Ascending aorta (tissue), 2 donors: Measurements from ENCODE around the gene EBF3. TPM values are rescaled to one million over a fixed set of nuclear protein-coding genes. Genes with fewer than 3 reads are reported as not detected.

ENCODE experiments used
- DNase-seq, 2 donors: peaks; one replicate each; pipeline ENCODE4 v3.0.0-alpha.2; 2019; ENCODE audit warnings: low spot score in 2 of 2
- H3K27ac ChIP-seq, 2 donors: fragments of 200-600 bp; sonication (generic); one replicate each; pipeline ENCODE4 v1.5.1; 2016 to 2017; ENCODE audit warnings: mild to moderate bottlenecking in 1 of 2
- H3K27me3 ChIP-seq: fragments of 200-600 bp; sonication (generic); one replicate; pipeline ENCODE4 v1.5.1; 2017
- H3K36me3 ChIP-seq, 2 donors: fragments of 200-600 bp; sonication (generic); one replicate each; pipeline ENCODE4 v1.5.1; 2016
- H3K4me1 ChIP-seq, 2 donors: fragments of 200-600 bp; sonication (generic); one replicate each; pipeline ENCODE4 v1.5.1; 2016 to 2017; ENCODE audit warnings: mild to moderate bottlenecking in 1 of 2
- H3K4me3 ChIP-seq, 2 donors: fragments of 200-600 bp; sonication (generic); one replicate each; pipeline ENCODE4 v1.5.1; 2016 to 2017; ENCODE audit warnings: mild to moderate bottlenecking in 1 of 2
- H3K9me3 ChIP-seq, 2 donors: fragments of 200-600 bp; sonication (generic); one replicate each; pipeline ENCODE4 v1.5.1; 2016
- intact Hi-C: fragments of 100-400 bp; cut with DNase I; formaldehyde crosslinking; loops from one replicate; pipeline ENCODE4 v1.15.1; 2023
- total RNA-seq: library from RNA; depleted of rRNA; stranded (reverse); fragments of >200 nt; gene quantifications from one replicate; pipeline ENCODE4 v1.1.0, GENCODE V29; 2016
- TF ChIP-seq, protein P1 (sequence below), 3 experiments: fragments of 200-600 bp in 2 of 3; fragments of 450-650 bp in 1 of 3; sonication (generic) in 2 of 3; IDR thresholded peaks; one replicate each; pipeline ENCODE4 v1.5.1; 2016 to 2019; ENCODE audit warnings: antibody characterized with exemption in 3 of 3, mild to moderate bottlenecking in 1 of 3, moderate library complexity in 1 of 3

EBF3 gene
- total RNA-seq, 1 donor from 2014 or later: 20.2 TPM

DNA sequence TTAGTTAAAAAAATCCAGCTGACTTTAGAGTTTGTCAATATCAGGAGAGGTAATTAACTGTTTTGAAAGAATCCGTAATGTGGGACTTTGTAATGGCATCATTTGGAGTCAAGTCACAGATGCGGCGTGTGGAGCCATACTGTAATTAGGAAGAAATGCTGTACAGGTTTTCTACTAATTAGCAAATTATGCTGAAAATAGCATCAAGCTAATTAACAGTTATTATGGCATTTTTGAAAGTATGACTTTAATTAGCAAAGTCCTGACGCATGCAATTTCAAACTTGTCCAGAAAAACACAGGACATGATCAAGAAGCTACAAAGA lies 68.3 kb downstream of the EBF3 start:
- H3K27me3 ChIP-seq: peaks cover 3% of the 10 kb centered on the region
- H3K9me3 ChIP-seq: no peaks in the 10 kb centered on the region
- DNase-seq: no peak
- no peak overlapping the region for H3K4me3 ChIP-seq
- no peaks in the 10 kb centered on the region for H3K4me1 ChIP-seq
- no peaks in the 10 kb centered on the region for H3K36me3 ChIP-seq
- TF ChIP-seq, protein P1, sequence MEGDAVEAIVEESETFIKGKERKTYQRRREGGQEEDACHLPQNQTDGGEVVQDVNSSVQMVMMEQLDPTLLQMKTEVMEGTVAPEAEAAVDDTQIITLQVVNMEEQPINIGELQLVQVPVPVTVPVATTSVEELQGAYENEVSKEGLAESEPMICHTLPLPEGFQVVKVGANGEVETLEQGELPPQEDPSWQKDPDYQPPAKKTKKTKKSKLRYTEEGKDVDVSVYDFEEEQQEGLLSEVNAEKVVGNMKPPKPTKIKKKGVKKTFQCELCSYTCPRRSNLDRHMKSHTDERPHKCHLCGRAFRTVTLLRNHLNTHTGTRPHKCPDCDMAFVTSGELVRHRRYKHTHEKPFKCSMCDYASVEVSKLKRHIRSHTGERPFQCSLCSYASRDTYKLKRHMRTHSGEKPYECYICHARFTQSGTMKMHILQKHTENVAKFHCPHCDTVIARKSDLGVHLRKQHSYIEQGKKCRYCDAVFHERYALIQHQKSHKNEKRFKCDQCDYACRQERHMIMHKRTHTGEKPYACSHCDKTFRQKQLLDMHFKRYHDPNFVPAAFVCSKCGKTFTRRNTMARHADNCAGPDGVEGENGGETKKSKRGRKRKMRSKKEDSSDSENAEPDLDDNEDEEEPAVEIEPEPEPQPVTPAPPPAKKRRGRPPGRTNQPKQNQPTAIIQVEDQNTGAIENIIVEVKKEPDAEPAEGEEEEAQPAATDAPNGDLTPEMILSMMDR (IDR thresholded peaks at IDR 0.05): no peak
- no peak overlapping the region for H3K27ac ChIP-seq
- intact Hi-C loops: no loop called here

DNA sequence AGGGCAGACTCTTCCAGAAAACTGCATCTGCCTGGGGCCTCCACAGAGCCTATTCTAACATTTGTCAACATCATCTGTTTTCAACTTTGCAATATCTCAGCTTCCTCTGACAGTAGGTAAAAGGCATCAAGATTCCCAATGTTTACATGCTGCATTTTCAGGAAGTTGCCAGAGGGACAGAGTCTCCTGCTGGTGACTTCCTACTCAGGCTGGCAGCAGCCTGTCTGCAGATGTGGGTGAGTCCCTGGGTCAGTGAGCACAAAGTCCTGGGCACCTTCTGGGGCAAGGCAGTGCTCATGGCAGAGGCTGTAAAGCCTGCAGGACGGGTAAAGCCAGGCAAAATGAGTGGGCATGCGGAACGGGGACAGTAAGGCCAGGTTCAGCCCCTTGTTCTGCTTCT lies 69.4 kb downstream of the EBF3 start:
- Histone ChIP-seq H3K4me1 (no peaks in the 10 kb centered on the region), H3K27ac (no peak overlapping the region), H3K27me3 (peaks cover 3% of the 10 kb centered on the region), H3K36me3 (no peaks in the 10 kb centered on the region), H3K9me3 (no peaks in the 10 kb centered on the region), H3K4me3 (no peak overlapping the region)
- TF ChIP-seq, protein P1 (IDR thresholded peaks at IDR 0.05): no peak
- DNase-seq: no peak
- intact Hi-C loops: no loop called here

DNA sequence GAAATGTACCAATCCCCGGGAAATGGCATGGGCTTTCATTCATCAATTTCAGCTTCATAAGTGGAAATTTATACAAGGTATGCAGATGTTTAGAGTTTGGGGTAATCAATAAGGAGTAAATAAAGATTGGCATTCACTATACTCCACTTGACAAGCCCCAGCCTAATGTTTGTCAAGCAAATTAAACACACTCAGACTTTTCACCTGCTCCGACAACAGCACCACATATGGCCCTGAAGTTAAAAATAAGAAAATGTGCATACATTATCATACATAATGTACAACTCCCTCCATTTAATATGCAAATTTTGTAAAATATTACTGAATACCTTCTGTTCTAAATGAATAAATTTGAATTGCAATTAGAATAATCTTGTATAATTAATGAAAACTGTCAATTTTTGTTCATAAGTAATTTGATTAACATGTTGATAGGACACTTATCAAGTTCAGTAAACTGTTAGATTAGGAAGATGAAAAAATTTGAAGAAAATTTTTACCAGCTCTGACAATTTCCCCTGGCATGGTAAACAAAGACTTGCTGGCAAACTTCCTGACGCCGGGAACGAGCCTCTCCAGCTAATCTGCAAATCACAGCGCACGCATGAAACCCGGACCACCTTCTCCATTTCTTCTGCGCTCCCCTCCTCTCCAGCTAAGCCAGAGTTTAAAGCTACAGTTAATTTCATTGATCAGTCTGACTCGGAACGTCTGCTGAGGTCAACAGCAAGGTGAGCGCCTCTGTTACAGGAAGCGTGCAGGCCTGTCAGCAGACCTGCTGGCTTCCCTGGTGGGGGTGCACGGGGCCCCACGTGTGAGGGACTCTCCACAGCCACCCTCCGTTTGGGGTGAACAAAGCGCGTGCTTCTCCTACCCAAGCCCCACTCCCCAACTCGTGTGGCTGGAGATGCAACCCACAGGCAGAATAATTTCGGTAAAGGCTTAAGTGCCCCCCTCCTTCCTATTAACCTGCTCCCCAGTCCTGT lies 70.7 kb downstream of the EBF3 start:
- no peaks in the 10 kb centered on the region for H3K9me3 ChIP-seq
- no peaks in the 10 kb centered on the region for H3K4me1 ChIP-seq
- no peak for DNase-seq
- H3K27ac ChIP-seq: no peak overlapping the region
- H3K36me3 ChIP-seq: no peaks in the 10 kb centered on the region
- TF ChIP-seq, protein P1 (IDR thresholded peaks at IDR 0.05): no peak
- H3K27me3 ChIP-seq: peaks cover 3% of the 10 kb centered on the region
- no peak overlapping the region for H3K4me3 ChIP-seq
- intact Hi-C loops: no loop called here

DNA sequence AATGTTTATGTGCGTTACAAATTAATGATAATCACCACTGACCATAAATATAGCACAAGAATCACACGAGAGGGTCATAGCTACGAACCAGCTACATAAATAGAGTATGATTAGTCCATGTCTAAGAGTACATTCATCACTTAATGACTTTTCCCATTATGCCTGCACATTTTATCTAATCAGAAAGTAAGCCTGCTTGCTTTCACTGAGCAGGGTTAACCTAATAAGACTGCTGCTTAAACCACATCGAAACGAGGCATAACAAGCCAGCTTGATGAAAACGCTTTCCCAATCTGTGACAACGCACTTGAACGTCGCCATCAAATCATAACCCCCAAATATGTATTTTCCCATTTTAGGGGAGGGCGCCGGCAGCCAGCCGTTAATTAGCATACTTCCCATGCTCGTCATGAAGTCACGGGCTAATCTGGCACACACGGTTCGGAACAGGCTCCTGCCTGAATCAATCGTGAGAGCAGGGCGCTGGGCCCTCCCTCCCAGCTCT lies 71.5 kb downstream of the EBF3 start:
- intact Hi-C loops: no loop called here
- Histone ChIP-seq H3K4me3 (no peak overlapping the region), H3K4me1 (no peaks in the 10 kb centered on the region)

DNA sequence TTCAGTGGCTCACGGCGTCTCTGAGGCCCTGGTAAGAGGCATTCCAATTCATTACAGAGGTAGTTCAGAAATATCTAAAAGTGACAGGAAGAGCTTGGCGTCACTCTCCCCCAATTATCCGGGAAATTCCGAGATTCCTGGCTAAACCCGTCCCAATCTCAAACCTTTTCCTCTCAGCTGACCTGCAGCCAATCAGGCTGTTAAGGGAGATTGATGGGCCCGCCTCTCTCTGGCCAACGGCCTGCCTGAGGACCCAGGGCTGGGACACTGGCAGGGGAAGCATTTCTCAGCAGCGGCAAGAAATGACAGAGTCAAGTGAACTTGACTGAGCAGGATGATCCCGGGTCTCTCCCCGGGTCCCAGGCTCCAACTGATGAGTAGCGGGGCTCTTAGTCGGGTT lies 72.3 kb downstream of the EBF3 start:
- H3K4me3 ChIP-seq: no peak overlapping the region
- intact Hi-C loops: no loop called here
- H3K9me3 ChIP-seq: no peaks in the 10 kb centered on the region
- H3K36me3 ChIP-seq: no peaks in the 10 kb centered on the region
- no peak for DNase-seq
- H3K4me1 ChIP-seq: no peaks in the 10 kb centered on the region
- TF ChIP-seq, protein P1 (IDR thresholded peaks at IDR 0.05): no peak
- H3K27ac ChIP-seq: no peak overlapping the region
- peaks cover 3% of the 10 kb centered on the region for H3K27me3 ChIP-seq

More for the DNA sequence above, 71.5 kb downstream of the EBF3 start:
- H3K36me3 ChIP-seq: no peaks in the 10 kb centered on the region
- H3K27ac ChIP-seq: no peak overlapping the region
- peaks cover 3% of the 10 kb centered on the region for H3K27me3 ChIP-seq
- TF ChIP-seq, protein P1 (IDR thresholded peaks at IDR 0.05): no peak
- DNase-seq: no peak
- no peaks in the 10 kb centered on the region for H3K9me3 ChIP-seq
